GM18526 (cell line): Measurements from ENCODE around the gene CNOT2.

Experiments
- POLR2A ChIP-seq: IDR thresholded peaks from 3 replicates; pipeline ENCODE4 v1.6.1; 2011; ENCODE audit not compliant: insufficient read length; ENCODE audit errors: extremely low read depth

Gene CNOT2

GRCh38 chr12:70402597-70402996 is 159.4 kb downstream of the CNOT2 start:
- TF ChIP-seq POLR2A: no peak

- no peak for TF ChIP-seq POLR2A
Observed at GRCh38 chr12:70403826-70404225, 160.6 kb downstream of the CNOT2 start.
